H9 (cell line): ENCODE measurements around the gene RGS5. TPM values are rescaled to one million over a fixed set of nuclear protein-coding genes. Genes with fewer than 3 reads are reported as not detected.

ENCODE experiments used
- DNase-seq: peaks from one replicate; pipeline ENCODE4 v3.0.0-alpha.2; 2017
- H2AFZ ChIP-seq: one replicate; pipeline ENCODE4 v1.6.1; 2013; ENCODE audit warnings: mild to moderate bottlenecking, low read length, control low read depth, moderate library complexity
- H2AK5ac ChIP-seq: 2 replicates; pipeline ENCODE4 v1.6.1; 2013; ENCODE audit warnings: low read length, control low read depth, mixed read lengths; ENCODE audit not compliant: insufficient read length
- H2BK120ac ChIP-seq: one replicate; pipeline ENCODE4 v1.6.1; 2013; ENCODE audit warnings: low read depth, mild to moderate bottlenecking, low read length, control low read depth, inconsistent platforms; ENCODE audit not compliant: poor library complexity, severe bottlenecking
- H2BK12ac ChIP-seq: 2 replicates; pipeline ENCODE4 v1.6.1; 2013; ENCODE audit warnings: low read length, control low read depth, mixed read lengths, low read depth; ENCODE audit not compliant: insufficient read length
- H2BK15ac ChIP-seq: 2 replicates; pipeline ENCODE4 v1.6.1; 2013; ENCODE audit warnings: low read depth, low read length, control low read depth
- H2BK20ac ChIP-seq: one replicate; pipeline ENCODE4 v1.6.1; 2013; ENCODE audit warnings: low read depth, mild to moderate bottlenecking, low read length, control low read depth, inconsistent platforms; ENCODE audit not compliant: poor library complexity, severe bottlenecking
- H2BK5ac ChIP-seq: 2 replicates; pipeline ENCODE4 v1.6.1; 2013; ENCODE audit warnings: low read length, control low read depth, mixed read lengths; ENCODE audit not compliant: insufficient read length
- H3K14ac ChIP-seq: 2 replicates; pipeline ENCODE4 v1.6.1; 2013; ENCODE audit warnings: low read length, control low read depth; ENCODE audit not compliant: insufficient read depth
- H3K18ac ChIP-seq: 2 replicates; pipeline ENCODE4 v1.6.1; 2013; ENCODE audit warnings: low read depth, mild to moderate bottlenecking, mixed read lengths, low read length, control low read depth; ENCODE audit not compliant: insufficient read length
- H3K23ac ChIP-seq: 2 replicates; pipeline ENCODE4 v1.6.1; 2013; ENCODE audit warnings: low read length, control low read depth, mixed read lengths, low read depth; ENCODE audit not compliant: insufficient read length
- H3K23me2 ChIP-seq: 2 replicates; pipeline ENCODE4 v1.6.1; 2013; ENCODE audit warnings: low read depth, mild to moderate bottlenecking, mixed read lengths, low read length, control low read depth; ENCODE audit not compliant: insufficient read length, poor library complexity, severe bottlenecking
- H3K27ac ChIP-seq: 2 replicates; pipeline ENCODE4 v1.5.1; 2013; ENCODE audit warnings: low read length, control low read depth, mixed read lengths, low read depth; ENCODE audit not compliant: insufficient read length
- H3K27me3 ChIP-seq: 2 replicates; pipeline ENCODE4 v1.6.1; 2013; ENCODE audit warnings: low read length, control low read depth, inconsistent platforms; ENCODE audit not compliant: insufficient read depth
- H3K4ac ChIP-seq: 2 replicates; pipeline ENCODE4 v1.6.1; 2013; ENCODE audit warnings: low read depth, mild to moderate bottlenecking, control low read depth, inconsistent platforms, low read length, moderate library complexity
- H3K4me1 ChIP-seq: 2 replicates; pipeline ENCODE4 v1.6.1; 2013; ENCODE audit warnings: low read length, control low read depth, inconsistent platforms; ENCODE audit not compliant: insufficient read depth
- H3K4me2 ChIP-seq: 2 replicates; pipeline ENCODE4 v1.6.1; 2013; ENCODE audit warnings: low read length, control low read depth, mixed read lengths; ENCODE audit not compliant: insufficient read length, insufficient read depth
- H3K56ac ChIP-seq: 2 replicates; pipeline ENCODE4 v1.6.1; 2013; ENCODE audit warnings: low read depth, mild to moderate bottlenecking, mixed read lengths, low read length, control low read depth; ENCODE audit not compliant: insufficient read length
- H3K79me1 ChIP-seq: 2 replicates; pipeline ENCODE4 v1.6.1; 2013; ENCODE audit warnings: low read depth, mild to moderate bottlenecking, moderate library complexity, low read length, control low read depth, inconsistent platforms; ENCODE audit not compliant: insufficient read depth, poor library complexity, severe bottlenecking
- H3K79me2 ChIP-seq: 2 replicates; pipeline ENCODE4 v1.6.1; 2013; ENCODE audit warnings: low read length, control low read depth, inconsistent platforms; ENCODE audit not compliant: insufficient read depth
- H3K9ac ChIP-seq: 2 replicates; pipeline ENCODE4 v1.6.1; 2013; ENCODE audit warnings: low read length, control low read depth, mixed read lengths; ENCODE audit not compliant: insufficient read length; ENCODE audit errors: extremely low read depth
- H3K9me3 ChIP-seq: one replicate; pipeline ENCODE4 v1.6.1; 2013; ENCODE audit warnings: low read depth, low read length, inconsistent platforms; ENCODE audit not compliant: control insufficient read depth
- H3T11ph ChIP-seq: one replicate; pipeline ENCODE4 v1.6.1; 2013; ENCODE audit warnings: mild to moderate bottlenecking, low read length, control low read depth, inconsistent platforms
- H4K20me1 ChIP-seq: one replicate; pipeline ENCODE4 v1.6.1; 2013; ENCODE audit not compliant: control insufficient read depth, insufficient read length, insufficient read depth
- H4K5ac ChIP-seq: 2 replicates; pipeline ENCODE4 v1.6.1; 2013; ENCODE audit warnings: low read depth, mild to moderate bottlenecking, mixed read lengths, low read length, control low read depth; ENCODE audit not compliant: insufficient read length
- H4K8ac ChIP-seq: replicated peaks from 2 replicates; pipeline ENCODE4 v1.6.1; 2013; ENCODE audit warnings: low read length, control low read depth, mixed read lengths, low read depth; ENCODE audit not compliant: insufficient read length
- H4K91ac ChIP-seq: 2 replicates; pipeline ENCODE4 v1.6.1; 2013; ENCODE audit warnings: low read depth, mild to moderate bottlenecking, moderate library complexity, mixed read lengths, low read length, control low read depth; ENCODE audit not compliant: insufficient read length
- H3K27ac Mint-ChIP-seq, 3 experiments: 2 replicates in 2 of 3; 3 replicates in 1 of 3; pipeline ENCODE4 v1.8.0; 2020 to 2021; ENCODE audit warnings: mixed read lengths in 3 of 3, mild to moderate bottlenecking in 1 of 3, moderate library complexity in 1 of 3
- H3K27me3 Mint-ChIP-seq: 2 replicates; pipeline ENCODE4 v1.8.0; 2021; ENCODE audit warnings: low read depth, mild to moderate bottlenecking, moderate library complexity, mixed read lengths
- H3K36me3 Mint-ChIP-seq, 3 experiments: 2 replicates in 2 of 3; 3 replicates in 1 of 3; pipeline ENCODE4 v1.8.0; 2020 to 2021; ENCODE audit warnings: low read depth in 3 of 3, mixed read lengths in 3 of 3; ENCODE audit not compliant: insufficient read depth in 1 of 3
- H3K4me1 Mint-ChIP-seq, 2 experiments: 2 replicates each; pipeline ENCODE4 v1.8.0; 2020; ENCODE audit warnings: mixed read lengths in 2 of 2
- H3K4me3 Mint-ChIP-seq, 2 experiments: 2 replicates in 1 of 2; 3 replicates in 1 of 2; pipeline ENCODE4 v1.8.0; 2020 to 2021; ENCODE audit warnings: mild to moderate bottlenecking in 2 of 2, mixed read lengths in 2 of 2, moderate library complexity in 1 of 2
- H3K9me3 Mint-ChIP-seq, 2 experiments: 2 replicates in 1 of 2; 3 replicates in 1 of 2; pipeline ENCODE4 v1.8.0; 2020; ENCODE audit warnings: mild to moderate bottlenecking in 2 of 2, mixed read lengths in 2 of 2, moderate library complexity in 1 of 2
- CTCF ChIP-seq: fragments of 200-600 bp; sonication (generic); conservative IDR thresholded peaks from 3 replicates; pipeline ENCODE4 v1.8.0; 2021; ENCODE audit warnings: antibody characterized with exemption, mild to moderate bottlenecking
- WGBS: extraction: QIAGEN DNeasy Blood & Tissue Kit; methylation state at CpG from one replicate; pipeline ENCODE4 v1.1.7; 2013; ENCODE audit warnings: missing lambda C conversion rate, low lambda C conversion rate, mixed read lengths; ENCODE audit not compliant: insufficient read length; ENCODE audit errors: extremely low coverage; 5-methylcytosine and 5-hydroxymethylcytosine counted together
- total RNA-seq: library from RNA; stranded (reverse); gene quantifications from 2 replicates; pipeline ENCODE4 v1.2.1, GENCODE V29; 2021

Gene RGS5
- total RNA-seq, 1 experiment from 2014 or later = 30.1 TPM

- Histone ChIP-seq H3K4me2 (no peak overlapping the region), H3K79me1 (no peaks in the 10 kb centered on the region), H3K4me1 (peaks cover 2% of the 10 kb centered on the region; the same call in 1 of the 2 replicates), H2AK5ac (no peak overlapping the region), H4K91ac (no peak overlapping the region), H3K27me3 (no peaks in the 10 kb centered on the region), H2BK5ac (no peak overlapping the region), H3K4ac (no peak overlapping the region), H3K27ac (no peak overlapping the region), H3K23me2 (no peaks in the 10 kb centered on the region), H3K14ac (no peak overlapping the region), H2BK12ac (no peak overlapping the region), H3K56ac (no peak overlapping the region), H3T11ph (no peak overlapping the region), H3K18ac (no peak overlapping the region), H4K5ac (no peak overlapping the region), H4K20me1 (no peaks in the 10 kb centered on the region), H3K9ac (no peak overlapping the region), H3K79me2 (no peaks in the 10 kb centered on the region), H2BK120ac (no peak overlapping the region), H4K8ac (no peak overlapping the region), H2BK20ac (no peak overlapping the region), H3K23ac (no peak overlapping the region), H3K9me3 (no peaks in the 10 kb centered on the region), H2BK15ac (no peak overlapping the region), H2AFZ (no peak overlapping the region)
- peaks cover 3 to 8% (median 7%) of the 10 kb centered on the region in 3 experiments; a peak in 4 of 7 replicates for H3K36me3 Mint-ChIP-seq
- DNase-seq = peak; percentile 53
- H3K4me3 Mint-ChIP-seq = no peak overlapping the region
- H3K4me1 Mint-ChIP-seq = peaks cover 17 to 22% of the 10 kb centered on the region in 2 experiments
- no peak overlapping the region for H3K27ac Mint-ChIP-seq
- no peaks in the 10 kb centered on the region for H3K27me3 Mint-ChIP-seq
- H3K9me3 Mint-ChIP-seq = peaks cover 3 to 4% of the 10 kb centered on the region in 2 experiments; a peak in 3 of 5 replicates
- WGBS = no CpG with 5 or more reads among the region's 2 CpGs
- TF ChIP-seq CTCF = no peak
These were observed 70.7 kb downstream of the RGS5 start for GRCh38 chr1:163131981-163132380.
